OCI-LY3 (cell line): ENCODE data around the gene RFK.

Experiments used
- H2AFZ ChIP-seq: fragments of 200-600, 300-600 bp; shearing (Covaris generic); 2 replicates; pipeline ENCODE4 v1.6.0; 2014; ENCODE audit warnings: antibody characterized with exemption, low read depth, low read length
- H3K27ac ChIP-seq: fragments of 200-600, 300-600 bp; sonication (generic); 2 replicates; pipeline ENCODE4 v1.5.1; 2014; ENCODE audit warnings: mild to moderate bottlenecking, low read length, moderate library complexity, mixed read lengths
- H3K27me3 ChIP-seq: fragments of 200-600, 300-600 bp; sonication (generic); 2 replicates; pipeline ENCODE4 v1.6.1; 2014; ENCODE audit warnings: low read depth, low read length, mixed read lengths
- H3K36me3 ChIP-seq: fragments of 200-600, 300-600 bp; sonication (generic); replicated peaks from 2 replicates; pipeline ENCODE3; 2014; ENCODE audit warnings: low read depth, low read length, mixed read lengths
- H3K4me1 ChIP-seq: fragments of 300-600, 200-600 bp; sonication (generic); 2 replicates; pipeline ENCODE4 v1.6.1; 2014; ENCODE audit warnings: low read length, mixed read lengths
- H3K4me2 ChIP-seq: fragments of 200-600, 300-600 bp; sonication (generic); 2 replicates; pipeline ENCODE4 v1.6.1; 2014; ENCODE audit warnings: low read length, mixed read lengths
- H3K4me3 ChIP-seq: fragments of 300-600, 200-600 bp; sonication (generic); 2 replicates; pipeline ENCODE4 v1.5.1; 2014; ENCODE audit warnings: antibody characterized with exemption, mild to moderate bottlenecking, low read length, moderate library complexity
- H3K79me2 ChIP-seq: fragments of 300-600, 200-600 bp; shearing (Covaris generic); 2 replicates; pipeline ENCODE4 v1.6.1; 2014; ENCODE audit warnings: mild to moderate bottlenecking, low read length, mixed read lengths
- H3K9ac ChIP-seq: fragments of 300-600, 200-600 bp; shearing (Covaris generic); 2 replicates; pipeline ENCODE4 v1.6.0; 2014; ENCODE audit warnings: mild to moderate bottlenecking, low read length, moderate library complexity
- H3K9me3 ChIP-seq: fragments of 200-600, 300-600 bp; shearing (Covaris generic); 2 replicates; pipeline ENCODE4 v1.6.1; 2014; ENCODE audit warnings: low read length, mixed read lengths; ENCODE audit not compliant: insufficient read depth
- H4K20me1 ChIP-seq: fragments of 200-600, 300-600 bp; sonication (generic); 2 replicates; pipeline ENCODE4 v1.6.1; 2016; ENCODE audit warnings: low read length, mixed read lengths; ENCODE audit not compliant: insufficient read depth
- EZH2phosphoT487 ChIP-seq: fragments of 200-600 bp; shearing (Covaris generic); IDR thresholded peaks from 2 replicates; pipeline ENCODE4 v1.6.1; 2018; ENCODE audit warnings: antibody characterized with exemption, mixed run types, low read depth
- TF ChIP-seq, protein P1 (sequence below): fragments of 200-600, 300-600 bp; sonication (generic); IDR thresholded peaks from 2 replicates; pipeline ENCODE4 v1.5.1; 2014; ENCODE audit warnings: antibody characterized with exemption, low read length, low read depth

RFK gene

DNA sequence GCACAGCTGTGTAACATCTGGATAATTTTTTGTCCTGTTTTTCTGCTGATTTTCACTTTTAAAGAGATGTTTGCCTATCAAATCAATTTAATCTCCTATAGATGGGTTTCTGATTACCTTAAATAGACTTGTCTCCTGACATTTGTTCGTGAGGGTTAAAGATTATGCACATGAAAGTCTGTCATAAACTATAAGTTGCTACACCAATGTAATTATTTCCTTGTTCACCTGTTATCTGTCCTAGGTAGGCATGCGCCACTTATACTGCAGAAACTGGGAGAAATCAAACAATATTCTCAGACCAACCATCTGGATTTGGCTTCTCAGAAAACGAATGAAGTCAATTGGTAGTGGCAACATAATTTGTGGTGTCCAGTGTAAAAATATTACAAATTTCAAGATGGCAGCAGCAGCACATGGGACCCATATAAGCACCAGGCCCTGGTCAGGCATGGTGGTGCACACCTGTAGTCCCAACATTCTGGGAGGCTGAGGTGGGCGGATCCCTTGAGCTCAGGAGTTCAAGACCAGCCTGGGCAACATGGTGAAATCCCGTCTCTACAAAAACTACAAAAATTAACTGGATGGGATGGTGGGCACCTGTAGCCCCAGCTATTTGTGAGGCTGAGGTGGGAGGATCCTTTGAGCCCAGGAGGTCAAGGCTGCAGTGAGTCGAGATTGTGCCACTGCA, 20.3 kb downstream of the RFK start:
- H3K4me1 ChIP-seq: no peaks in the 10 kb centered on the region
- TF ChIP-seq, protein P1, sequence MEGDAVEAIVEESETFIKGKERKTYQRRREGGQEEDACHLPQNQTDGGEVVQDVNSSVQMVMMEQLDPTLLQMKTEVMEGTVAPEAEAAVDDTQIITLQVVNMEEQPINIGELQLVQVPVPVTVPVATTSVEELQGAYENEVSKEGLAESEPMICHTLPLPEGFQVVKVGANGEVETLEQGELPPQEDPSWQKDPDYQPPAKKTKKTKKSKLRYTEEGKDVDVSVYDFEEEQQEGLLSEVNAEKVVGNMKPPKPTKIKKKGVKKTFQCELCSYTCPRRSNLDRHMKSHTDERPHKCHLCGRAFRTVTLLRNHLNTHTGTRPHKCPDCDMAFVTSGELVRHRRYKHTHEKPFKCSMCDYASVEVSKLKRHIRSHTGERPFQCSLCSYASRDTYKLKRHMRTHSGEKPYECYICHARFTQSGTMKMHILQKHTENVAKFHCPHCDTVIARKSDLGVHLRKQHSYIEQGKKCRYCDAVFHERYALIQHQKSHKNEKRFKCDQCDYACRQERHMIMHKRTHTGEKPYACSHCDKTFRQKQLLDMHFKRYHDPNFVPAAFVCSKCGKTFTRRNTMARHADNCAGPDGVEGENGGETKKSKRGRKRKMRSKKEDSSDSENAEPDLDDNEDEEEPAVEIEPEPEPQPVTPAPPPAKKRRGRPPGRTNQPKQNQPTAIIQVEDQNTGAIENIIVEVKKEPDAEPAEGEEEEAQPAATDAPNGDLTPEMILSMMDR: no peak
- TF ChIP-seq EZH2phosphoT487: no peak
- no peak overlapping the region for H3K27ac ChIP-seq
- no peaks in the 10 kb centered on the region for H4K20me1 ChIP-seq
- no peaks in the 10 kb centered on the region for H3K79me2 ChIP-seq
- H3K4me2 ChIP-seq: no peak overlapping the region
- no peak overlapping the region for H3K4me3 ChIP-seq
- H3K9ac ChIP-seq: no peak overlapping the region
- H2AFZ ChIP-seq: no peak overlapping the region
- no peaks in the 10 kb centered on the region for H3K9me3 ChIP-seq
- no peaks in the 10 kb centered on the region for H3K36me3 ChIP-seq
- H3K27me3 ChIP-seq: no peaks in the 10 kb centered on the region

DNA sequence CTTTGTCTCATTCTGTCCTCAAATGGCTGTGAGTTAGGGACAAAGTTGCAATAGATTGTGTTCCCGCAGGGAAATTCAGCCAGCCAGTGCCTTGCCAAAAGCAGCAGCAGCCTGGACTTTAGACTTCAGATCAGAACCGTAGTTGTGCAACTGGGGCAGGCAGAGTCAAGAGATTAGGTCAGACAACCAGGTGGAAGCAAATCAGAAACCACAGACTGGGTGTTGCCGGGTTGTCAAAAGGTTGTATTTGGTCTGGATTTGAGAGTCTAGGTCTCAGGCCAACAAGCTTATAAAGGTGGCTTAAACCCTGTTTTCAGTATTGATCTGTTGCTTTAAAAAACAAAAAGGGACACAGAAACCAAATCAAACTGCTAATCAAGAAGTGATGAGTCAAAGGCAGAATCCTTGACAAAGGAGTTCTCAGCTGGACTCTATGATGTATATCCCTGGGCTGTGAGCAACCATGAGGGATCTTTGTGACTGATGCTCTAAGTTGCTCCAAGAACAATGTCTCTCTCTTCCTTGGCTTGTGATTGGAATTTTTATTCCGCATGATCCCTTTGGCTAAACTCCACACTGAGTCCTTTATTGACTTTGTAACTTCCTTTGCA, 20.9 kb downstream of the RFK start:
- Histone ChIP-seq H3K4me1 (no peaks in the 10 kb centered on the region), H3K4me3 (no peak overlapping the region), H3K36me3 (no peaks in the 10 kb centered on the region), H3K27me3 (no peaks in the 10 kb centered on the region), H3K79me2 (no peaks in the 10 kb centered on the region), H3K27ac (no peak overlapping the region), H4K20me1 (no peaks in the 10 kb centered on the region), H2AFZ (no peak overlapping the region), H3K4me2 (no peak overlapping the region), H3K9me3 (no peaks in the 10 kb centered on the region), H3K9ac (no peak overlapping the region)
- no peak for TF ChIP-seq EZH2phosphoT487
- TF ChIP-seq, protein P1: no peak

DNA sequence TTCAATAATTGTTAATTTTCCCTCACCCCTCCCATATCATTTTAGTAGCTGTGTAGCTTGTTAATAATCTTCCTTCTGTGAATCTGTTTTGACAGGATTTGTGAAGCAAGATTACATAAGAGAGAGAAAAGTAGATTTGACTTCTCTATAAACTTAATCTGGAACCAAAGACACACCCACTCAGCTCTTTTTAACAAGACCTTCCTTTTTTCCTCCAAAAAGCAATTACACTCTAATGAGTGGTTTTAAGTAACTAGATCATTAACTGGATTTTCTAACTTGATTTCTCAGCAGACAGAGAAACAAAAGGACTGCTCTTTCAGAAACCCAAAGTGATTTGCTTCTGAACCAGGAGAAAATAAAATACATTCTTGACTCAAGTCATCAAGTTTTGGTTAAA, 21.9 kb downstream of the RFK start:
- no peaks in the 10 kb centered on the region for H3K9me3 ChIP-seq
- no peak for TF ChIP-seq EZH2phosphoT487
- TF ChIP-seq, protein P1: no peak
- H3K4me2 ChIP-seq: no peak overlapping the region
- H3K27ac ChIP-seq: no peak overlapping the region
- H3K4me3 ChIP-seq: no peak overlapping the region
- H3K79me2 ChIP-seq: no peaks in the 10 kb centered on the region
- no peaks in the 10 kb centered on the region for H3K36me3 ChIP-seq
- H4K20me1 ChIP-seq: no peaks in the 10 kb centered on the region
- H3K27me3 ChIP-seq: no peaks in the 10 kb centered on the region
- H3K4me1 ChIP-seq: no peaks in the 10 kb centered on the region
- no peak overlapping the region for H3K9ac ChIP-seq
- no peak overlapping the region for H2AFZ ChIP-seq

DNA sequence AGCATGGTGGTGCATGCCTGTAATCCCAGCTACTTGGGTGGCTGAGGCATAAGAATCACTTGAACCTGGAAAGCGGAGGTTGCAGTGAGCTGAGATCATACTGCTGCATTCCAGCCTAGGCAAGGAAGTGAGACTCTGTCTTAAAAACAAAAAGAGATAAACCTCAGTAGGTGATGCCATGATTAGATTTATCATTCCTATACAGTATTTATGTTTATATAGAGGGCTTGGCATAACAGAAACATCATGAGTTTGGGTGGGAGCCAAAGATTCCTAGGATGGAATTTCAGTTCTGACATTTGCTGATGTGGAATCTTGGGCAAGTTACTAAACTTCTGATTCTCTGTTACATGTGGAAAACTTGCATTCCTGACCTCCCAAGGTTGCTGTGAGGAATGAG, 22.3 kb downstream of the RFK start:
- Histone ChIP-seq H2AFZ (no peak overlapping the region), H3K4me1 (no peaks in the 10 kb centered on the region)

More for the DNA sequence above, 22.3 kb downstream of the RFK start:
- Histone ChIP-seq H3K79me2 (no peaks in the 10 kb centered on the region), H3K4me2 (no peak overlapping the region), H3K9ac (no peak overlapping the region), H3K27ac (no peak overlapping the region), H3K27me3 (no peaks in the 10 kb centered on the region), H3K4me3 (no peak overlapping the region), H3K36me3 (no peaks in the 10 kb centered on the region), H3K9me3 (no peaks in the 10 kb centered on the region), H4K20me1 (no peaks in the 10 kb centered on the region)
- TF ChIP-seq, protein P1: no peak
- TF ChIP-seq EZH2phosphoT487: no peak
